GM18868 (cell line): ENCODE measurements around the gene CSF3.
A peak's percentile ranks its signal among the peaks of the same experiment; 100 is the strongest.

Experiments
- ATAC-seq: cut with Tn5 transposase; IDR thresholded peaks from one replicate; pipeline ENCODE4 v1.9.1; 2021; ENCODE audit warnings: mild to moderate bottlenecking, moderate library complexity; ENCODE audit not compliant: unreplicated experiment

CSF3 gene, protein sequence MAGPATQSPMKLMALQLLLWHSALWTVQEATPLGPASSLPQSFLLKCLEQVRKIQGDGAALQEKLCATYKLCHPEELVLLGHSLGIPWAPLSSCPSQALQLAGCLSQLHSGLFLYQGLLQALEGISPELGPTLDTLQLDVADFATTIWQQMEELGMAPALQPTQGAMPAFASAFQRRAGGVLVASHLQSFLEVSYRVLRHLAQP

DNA sequence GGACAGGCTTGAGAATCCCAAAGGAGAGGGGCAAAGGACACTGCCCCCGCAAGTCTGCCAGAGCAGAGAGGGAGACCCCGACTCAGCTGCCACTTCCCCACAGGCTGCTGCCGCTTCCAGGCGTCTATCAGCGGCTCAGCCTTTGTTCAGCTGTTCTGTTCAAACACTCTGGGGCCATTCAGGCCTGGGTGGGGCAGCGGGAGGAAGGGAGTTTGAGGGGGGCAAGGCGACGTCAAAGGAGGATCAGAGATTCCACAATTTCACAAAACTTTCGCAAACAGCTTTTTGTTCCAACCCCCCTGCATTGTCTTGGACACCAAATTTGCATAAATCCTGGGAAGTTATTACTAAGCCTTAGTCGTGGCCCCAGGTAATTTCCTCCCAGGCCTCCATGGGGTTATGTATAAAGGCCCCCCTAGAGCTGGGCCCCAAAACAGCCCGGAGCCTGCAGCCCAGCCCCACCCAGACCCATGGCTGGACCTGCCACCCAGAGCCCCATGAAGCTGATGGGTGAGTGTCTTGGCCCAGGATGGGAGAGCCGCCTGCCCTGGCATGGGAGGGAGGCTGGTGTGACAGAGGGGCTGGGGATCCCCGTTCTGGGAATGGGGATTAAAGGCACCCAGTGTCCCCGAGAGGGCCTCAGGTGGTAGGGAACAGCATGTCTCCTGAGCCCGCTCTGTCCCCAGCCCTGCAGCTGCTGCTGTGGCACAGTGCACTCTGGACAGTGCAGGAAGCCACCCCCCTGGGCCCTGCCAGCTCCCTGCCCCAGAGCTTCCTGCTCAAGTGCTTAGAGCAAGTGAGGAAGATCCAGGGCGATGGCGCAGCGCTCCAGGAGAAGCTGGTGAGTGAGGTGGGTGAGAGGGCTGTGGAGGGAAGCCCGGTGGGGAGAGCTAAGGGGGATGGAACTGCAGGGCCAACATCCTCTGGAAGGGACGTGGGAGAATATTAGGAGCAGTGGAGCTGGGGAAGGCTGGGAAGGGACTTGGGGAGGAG is at the start of gene CSF3:
Gene CSF3, plus strand, starts transcription at position 436 of the 993 bp plus-strand sequence. Its CDS starts 35 bp downstream, at position 471.
- no peak for ATAC-seq

DNA sequence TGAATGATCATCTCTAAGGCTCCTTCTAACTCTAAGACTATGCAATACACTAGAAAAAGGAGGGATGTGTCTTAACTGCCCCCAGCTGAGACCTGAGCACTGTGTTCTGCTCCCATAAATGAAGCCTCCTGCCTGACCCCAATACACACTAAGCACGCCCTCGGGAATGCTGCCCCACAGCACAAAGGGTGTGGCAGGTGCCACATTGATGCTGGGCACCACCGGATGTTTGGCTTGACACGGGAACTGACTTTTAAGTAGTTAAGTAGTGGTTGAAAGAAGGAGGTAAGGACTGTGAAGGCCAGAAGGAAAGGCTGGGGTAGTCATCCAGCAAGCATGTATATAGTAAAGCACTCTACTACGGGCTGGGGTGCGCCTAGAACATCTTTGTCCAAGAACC is 48.5 kb upstream of the CSF3 start:
- no peak for ATAC-seq

DNA sequence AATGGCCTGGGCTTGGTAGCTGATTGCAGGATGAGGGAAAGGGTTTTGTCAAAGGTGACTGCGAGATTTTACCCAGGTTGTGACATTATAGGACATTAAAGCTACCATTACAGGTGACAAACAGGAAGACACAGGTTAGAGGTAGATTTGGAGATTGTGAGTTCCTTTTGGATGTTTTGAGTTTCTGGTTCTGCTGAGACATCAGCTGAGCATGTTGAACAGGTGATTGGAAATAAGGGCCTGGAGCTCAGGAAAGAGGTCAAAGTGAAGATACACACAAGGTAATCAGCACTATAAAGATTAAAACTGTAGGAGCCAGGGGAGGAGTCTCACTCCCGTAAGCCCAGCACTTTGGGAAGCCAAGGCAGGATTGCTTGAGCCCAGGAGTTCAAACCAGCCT is 46.5 kb upstream of the CSF3 start:
- ATAC-seq, result no peak

DNA sequence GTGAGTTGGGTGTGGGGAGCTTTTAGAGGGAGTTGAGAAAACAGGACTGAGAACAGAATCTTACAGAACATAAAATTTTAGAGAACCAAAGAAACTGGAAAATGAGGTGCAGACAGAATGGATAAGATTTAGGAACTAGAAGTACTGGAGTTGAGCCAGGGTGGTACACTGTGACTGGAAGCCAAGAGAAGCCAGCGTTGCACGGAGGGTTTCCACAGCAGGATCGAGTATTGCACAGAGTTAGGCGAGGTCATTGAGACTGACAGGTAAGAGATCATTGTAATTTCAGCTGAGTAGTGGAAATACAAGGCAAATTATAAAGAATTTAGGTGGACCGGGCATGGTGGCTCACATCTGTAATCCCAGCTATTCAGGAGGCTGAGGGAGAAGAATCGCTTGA is 45.9 kb upstream of the CSF3 start:
- ATAC-seq, result no peak

DNA sequence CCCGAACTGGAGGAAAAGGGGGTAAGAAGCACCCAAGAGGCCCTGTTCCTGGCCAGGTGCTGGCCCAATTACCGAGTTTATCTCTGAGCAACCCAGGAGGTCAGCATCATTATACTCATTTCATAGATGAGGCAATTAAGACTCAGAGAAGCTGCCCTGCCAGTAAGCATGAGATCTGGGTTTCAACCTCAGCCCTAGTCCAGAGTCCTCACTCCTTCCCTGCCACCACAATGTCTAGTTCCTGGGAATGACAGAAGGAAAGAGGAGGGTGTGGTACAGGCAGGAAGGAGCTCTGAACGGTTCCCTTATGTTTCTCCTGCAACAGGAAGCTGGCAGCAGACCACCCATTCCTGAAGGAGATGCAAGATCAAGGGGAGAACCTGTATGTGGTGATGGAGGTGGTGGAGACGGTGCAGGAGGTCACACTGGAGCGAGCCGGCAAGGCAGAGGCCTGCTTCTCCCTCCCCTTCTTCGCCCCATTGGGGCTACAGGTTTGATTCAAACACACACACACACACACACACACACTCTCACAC is 45.0 kb upstream of the CSF3 start:
- no peak for ATAC-seq

DNA sequence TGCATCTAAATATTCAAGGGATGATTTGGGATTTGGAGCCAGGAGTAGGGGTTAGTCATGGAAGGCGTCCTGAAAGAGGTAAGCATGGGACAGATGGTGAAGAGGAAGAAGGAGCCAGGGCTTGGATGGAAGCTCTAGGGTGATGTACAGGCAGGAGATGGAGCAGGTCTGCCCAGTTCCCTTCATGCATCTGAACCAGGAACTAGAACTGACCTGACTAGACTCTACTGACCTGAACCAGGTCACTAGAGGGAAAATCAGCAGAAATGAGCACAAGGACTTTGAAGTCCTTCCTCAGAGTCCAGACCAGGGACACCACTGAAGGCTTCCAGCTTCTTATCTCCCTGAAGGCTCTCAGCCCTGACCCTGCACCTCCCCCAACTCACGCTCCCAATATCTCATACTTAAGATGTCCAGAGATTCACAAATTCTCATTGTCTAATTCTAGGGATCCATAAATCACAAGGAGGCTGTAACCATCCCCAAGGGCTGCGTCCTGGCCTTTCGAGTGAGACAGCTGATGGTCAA is 44.1 kb upstream of the CSF3 start:
- ATAC-seq, result no peak

DNA sequence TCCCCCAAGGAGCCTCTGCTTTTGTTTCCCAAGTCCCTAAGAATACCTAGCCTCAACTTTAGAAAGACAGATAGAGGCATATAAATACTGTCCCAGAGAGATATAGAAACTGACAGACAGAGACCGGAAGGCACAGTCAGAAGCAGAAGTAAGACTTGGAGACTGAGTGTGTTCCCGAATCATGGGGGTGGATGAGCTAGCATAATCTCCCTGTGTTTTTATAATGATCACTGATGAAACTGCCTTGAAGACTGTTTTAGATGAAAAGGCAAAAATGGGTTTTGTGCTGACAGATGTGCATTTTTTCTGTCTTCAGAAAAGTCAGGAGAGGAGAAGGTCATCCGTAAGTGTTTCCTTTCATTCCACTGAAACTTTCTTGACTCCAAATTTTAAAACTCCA is 43.0 kb upstream of the CSF3 start:
- no peak for ATAC-seq

DNA sequence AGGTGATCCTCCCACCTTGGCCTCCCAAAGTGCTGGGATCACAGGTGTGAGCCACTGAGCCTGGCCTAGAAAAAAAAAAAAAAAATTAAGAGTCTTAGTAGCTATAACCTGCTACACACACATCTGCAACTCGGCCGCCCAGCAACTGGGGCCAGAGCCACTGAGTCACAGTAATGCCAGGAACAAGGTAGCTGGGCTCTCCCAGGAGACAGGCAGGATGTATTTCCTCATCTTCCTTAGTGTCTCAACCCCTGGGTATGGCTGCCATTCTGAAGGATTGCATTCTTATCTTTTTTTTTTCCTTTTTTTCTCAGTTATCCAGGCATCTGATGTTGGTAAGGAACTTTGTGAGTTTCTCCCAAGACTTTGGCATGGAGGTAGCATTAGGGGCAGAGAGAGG is 41.7 kb upstream of the CSF3 start:
- no peak for ATAC-seq

DNA sequence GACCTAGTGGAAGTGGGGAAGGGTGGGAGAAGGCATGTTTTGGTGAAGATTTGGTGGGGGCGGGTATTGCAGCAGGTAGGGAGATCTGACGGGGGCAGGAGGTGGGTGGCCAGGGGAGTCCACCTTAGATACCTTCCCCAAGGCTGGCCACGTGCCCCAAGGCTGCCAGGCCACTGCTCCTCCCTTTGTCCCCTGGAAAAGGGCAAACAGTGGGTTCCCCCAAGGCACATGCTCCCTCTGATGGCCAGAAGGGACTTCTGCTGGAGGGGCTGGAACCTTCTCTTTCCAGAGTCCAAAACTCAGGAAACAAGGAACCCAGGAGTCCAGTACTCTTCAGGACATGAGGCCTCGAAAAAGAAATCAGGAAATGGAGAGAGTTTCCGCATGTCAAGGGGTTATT is 40.8 kb upstream of the CSF3 start:
- ATAC-seq, result no peak

DNA sequence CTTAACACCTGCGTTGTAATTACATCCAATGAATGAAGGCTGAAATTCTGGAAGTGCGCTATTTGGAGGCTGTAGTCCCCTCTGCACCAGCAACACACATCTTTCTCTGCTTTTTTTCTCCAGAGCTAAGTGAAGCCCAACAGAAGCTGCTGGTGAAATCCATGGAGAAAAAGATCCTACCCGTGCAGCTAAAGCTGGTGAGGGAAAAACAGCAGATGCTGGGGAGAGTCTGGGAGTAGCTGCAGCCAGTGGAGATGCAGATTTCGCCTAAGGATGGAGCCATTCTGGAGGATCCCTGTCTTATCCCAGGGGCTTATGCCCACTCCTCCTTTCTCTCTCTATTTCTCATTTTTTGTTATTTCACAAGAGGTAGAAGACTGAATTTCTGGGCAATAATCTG is 39.4 kb upstream of the CSF3 start:
- ATAC-seq, result no peak

DNA sequence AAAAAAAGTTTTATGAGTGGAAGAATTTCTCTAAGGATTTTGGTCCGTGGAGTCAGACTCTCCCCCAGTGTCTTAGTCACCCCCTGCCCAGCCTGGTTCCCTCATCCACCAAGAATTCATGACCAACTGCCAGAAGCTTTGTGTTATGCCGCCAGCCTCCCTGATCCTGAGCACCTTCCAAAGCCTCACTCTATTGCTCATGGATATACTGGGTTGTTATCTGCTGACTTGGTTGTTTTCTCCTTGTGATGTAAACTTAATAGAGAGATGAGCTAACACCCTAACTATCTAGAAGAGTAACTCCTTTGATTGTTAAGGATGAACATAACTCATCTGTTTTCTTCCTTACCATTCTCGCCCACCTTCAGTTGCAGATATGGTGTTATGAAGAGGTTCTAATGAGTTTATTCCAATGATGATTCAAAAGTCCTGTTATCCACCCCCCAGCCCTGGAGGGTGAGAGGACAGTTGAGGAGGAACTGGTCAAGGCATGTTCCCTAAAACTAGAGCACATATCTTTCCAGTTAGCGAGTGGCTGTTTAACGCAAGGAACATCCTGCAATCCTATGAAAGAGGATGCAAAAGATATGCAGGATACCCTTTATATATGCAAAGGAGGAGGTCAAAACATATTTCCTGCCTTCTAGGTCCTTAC is 36.1 kb upstream of the CSF3 start:
- no peak for ATAC-seq

DNA sequence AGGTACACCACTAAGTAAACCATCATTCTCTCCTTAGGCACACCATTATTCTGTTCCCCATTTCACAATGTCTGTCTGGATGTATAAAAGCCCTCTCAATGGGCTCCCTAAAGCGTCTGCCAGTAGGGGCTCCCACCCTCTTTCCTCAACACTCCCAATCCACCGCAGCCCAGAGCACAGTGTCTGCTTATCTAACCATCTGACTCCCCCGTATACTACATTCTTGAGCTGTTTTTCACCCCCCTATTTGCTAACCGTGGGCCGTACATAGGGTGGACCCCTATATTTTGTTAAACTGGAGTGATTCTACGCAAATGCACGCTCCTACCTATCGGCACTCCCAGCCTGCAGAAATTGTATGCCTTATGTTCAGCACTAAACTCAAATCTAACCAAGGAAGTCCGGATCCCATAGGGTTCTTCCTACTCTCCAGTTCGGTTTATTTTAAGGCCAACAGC is 35.3 kb upstream of the CSF3 start:
- peak; percentile 19 for ATAC-seq

DNA sequence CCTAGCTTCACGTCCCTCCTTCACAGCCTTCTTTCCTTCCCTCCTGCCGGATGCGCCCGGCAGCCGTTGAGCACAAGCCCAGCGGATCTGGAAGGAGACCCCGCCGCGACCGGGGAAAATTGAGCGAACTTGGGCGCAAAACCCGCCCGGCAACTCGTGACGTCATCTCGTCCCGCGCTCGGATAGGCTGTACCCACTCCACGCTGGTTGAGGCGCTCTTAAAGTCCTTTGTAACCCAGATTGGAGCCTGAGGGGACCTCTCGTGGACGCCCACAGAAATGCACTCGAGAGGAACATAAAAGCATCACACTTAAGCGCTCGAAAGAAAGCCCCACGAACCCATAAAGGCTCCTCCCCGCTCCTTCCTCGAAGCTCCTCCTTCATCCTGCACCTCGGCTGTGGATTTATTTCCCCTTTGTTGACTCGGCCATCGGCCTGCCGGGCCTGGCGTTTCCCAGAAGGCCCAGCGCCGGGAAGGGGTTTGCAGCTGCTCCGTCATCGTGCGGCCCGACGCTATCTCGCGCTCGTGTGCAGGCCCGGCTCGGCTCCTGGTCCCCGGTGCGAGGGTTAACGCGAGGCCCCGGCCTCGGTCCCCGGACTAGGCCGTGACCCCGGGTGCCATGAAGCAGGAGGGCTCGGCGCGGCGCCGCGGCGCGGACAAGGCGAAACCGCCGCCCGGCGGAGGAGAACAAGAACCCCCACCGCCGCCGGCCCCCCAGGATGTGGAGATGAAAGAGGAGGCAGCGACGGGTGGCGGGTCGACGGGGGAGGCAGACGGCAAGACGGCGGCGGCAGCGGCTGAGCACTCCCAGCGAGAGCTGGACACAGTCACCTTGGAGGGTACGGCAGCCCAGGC is 34.7 kb upstream of the CSF3 start, which contains the start of gene PSMD3:
Gene PSMD3, plus strand, starts transcription at position 457 of the 856 bp plus-strand sequence. Its CDS starts 164 bp downstream, at position 621.
- ATAC-seq, result peak; percentile 90

DNA sequence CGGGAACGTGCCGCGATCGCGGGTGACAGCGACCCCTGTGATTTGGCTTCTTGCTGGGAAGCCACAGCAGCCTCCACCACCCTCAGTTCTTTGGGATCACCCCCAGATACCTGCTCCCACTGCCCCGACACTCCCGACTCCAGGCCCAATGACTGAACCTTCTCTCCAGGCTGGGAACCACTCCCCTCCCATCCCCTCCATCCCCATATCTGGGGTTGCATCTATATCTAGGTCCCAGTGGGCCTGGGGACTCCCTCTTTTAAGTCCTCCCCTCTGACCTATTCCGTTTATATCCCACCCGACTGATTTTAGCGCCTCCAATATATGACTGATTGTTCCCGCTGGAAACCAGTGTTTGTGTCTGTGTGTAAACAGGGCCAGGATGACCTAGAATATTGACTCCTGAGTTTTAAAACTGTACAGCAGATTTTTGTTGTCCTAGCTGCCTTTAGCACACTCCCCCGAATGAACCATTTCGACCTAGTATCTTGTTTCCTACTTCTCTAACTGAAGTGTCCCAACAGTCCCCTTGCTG is 34.0 kb upstream of the CSF3 start:
- no peak for ATAC-seq

DNA sequence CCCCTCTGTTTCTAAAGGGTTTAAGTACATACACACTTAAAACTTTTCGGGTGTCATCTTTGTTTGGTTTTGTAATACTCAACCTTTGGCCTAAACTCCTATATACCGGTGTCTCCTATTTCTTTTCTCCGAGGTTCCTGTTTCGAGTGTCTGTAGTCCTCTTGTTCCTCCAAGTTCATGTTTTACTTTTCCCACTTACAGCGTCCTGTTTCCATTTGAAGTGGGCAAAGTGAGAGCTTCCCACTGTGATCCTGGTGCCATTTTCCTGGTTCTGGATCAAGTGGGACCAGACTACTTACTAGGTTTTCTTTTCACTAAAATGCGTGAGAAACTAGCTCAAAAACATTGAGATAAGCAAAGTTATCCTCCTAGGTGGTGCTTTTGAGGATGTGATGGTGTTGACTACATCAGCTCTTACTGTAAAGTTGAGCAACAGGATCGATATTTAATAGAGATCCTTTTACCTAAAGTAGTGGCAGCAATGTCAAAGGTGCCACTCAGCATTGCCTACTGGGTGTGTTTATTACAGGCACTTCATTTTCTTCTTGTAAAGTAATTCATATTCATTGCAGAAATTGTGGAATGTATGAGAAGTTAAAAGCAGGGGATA is 33.4 kb upstream of the CSF3 start:
- ATAC-seq, result no peak

DNA sequence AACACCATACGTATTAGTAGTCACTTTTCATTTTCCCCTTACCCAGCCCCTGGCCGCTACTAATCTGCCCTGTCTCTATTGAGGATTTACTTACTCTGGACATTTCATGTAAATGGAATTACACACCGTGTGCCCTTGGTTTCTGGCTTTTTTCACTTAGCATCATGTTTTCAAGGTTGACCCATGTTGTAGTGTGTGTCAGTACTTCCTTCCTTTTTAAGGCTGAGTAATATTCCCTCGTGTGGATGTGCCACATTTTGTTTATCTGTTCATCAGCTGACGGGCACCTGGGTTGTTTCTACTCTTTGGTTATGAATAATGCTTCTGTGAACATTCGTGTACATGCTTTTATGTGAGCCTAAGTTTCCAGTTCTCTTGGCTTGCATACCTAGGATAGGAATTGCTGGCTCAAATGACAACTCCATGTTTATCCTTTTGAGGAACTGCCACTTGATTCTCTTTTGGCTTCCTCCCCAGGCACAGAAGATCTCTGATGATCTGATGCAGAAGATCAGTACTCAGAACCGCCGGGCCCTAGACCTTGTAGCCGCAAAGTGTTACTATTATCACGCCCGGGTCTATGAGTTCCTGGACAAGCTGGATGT is 26.9 kb upstream of the CSF3 start:
- ATAC-seq, result no peak

DNA sequence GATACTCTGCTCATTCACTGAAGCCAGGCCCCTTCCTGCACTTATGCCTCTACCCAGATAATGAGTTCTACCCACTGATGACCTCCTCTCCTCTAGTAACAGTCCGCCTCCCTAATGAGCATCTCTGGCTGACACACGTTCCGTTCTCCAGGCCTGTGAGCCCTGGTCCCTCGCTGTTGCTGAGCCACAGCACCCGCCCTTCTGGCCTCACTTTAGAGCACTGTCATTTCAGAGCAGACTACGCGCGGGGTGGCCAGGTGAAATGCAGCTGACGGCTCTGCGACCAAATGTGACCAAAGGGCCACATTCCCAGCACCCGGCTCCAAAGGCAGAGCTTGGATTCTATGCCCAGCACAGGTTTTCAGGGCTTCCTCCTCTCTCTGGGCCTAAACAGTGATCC is 20.8 kb upstream of the CSF3 start:
- ATAC-seq, result no peak

DNA sequence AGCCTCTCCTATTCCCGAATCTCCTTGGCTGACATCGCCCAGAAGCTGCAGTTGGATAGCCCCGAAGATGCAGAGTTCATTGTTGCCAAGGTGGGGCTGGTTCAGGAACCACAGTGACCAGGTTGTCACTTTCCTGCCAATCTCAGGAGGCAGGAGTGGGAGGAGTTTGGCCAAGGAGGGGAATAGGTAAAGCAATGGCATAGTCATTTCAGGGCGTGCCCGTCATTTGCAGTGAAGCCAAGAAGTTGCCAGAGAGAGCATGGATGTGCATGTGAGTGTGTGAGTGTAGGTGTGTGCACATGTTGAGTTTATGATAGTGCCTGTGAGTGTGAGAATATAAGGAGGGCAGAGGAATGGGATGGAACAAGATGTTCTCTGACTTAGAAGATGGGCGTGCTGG is 19.8 kb upstream of the CSF3 start:
- no peak for ATAC-seq

DNA sequence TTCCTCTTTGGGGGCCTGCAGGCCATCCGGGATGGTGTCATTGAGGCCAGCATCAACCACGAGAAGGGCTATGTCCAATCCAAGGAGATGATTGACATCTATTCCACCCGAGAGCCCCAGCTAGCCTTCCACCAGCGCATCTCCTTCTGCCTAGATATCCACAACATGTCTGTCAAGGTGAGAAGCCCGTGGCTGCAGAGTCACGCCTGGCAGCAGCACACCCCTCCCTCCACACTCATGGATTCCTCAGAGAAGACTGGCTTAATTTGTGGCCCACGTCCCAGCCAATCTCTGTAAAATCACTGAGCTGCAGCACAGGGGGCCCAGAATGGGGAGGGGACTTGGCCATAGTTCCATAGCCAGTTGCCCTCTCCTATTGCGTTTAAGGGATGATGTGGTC is 19.1 kb upstream of the CSF3 start:
- ATAC-seq, result no peak
